Measurements from ENCODE around the gene RABGGTA.

RABGGTA gene

DNA sequence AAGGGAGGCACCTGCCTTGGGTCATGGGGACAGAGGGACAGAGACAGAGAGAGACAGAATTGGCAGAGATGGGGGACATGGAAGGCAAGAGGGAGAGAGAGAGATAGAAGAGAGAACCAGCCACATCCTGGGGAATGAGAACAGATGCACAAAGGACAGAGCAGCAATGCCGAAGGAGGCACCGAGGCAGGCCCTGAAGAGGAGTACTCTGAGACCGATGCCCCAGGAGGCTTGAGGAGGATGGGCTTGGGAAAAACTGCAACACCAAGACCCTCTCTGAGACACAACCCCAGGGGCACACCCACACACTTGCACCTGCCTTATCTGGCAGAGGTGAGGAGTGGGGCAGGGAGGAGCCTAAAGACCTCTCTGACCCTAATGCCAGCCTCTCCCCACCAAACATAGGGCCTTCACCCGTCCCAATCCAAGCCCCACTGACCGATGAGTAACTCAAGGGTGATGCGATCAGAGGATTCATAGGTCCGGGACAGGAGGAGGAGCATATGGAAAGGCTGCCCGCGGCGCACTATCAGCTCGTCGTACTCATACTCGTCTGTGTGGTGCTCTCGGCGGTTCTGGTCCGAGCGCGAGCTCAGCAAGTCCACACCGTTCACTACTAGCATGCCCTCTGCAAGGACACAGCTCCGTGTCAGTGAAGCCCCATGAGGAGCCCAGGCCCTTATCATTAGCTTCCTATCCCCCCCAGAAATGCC lies 10.0 kb downstream of the RABGGTA start:
- DNase-seq: no peak
- Histone ChIP-seq H3K9me3 (replicated peaks; ENCODE audit: insufficient read depth, low read length) (no peaks in the 10 kb centered on the region), H2AFZ (ENCODE audit: low read length) (no peak overlapping the region), H3K4me3 (ENCODE audit: low read length) (no peak overlapping the region), H3K9ac (ENCODE audit: low read length) (no peak overlapping the region), H3F3A (ENCODE audit: insufficient read depth, low read length) (no peaks in the 10 kb centered on the region), H4K20me1 (ENCODE audit: insufficient read depth, low read length) (no peaks in the 10 kb centered on the region), H3K79me2 (ENCODE audit: low read length) (no peaks in the 10 kb centered on the region), H3K4me1 (ENCODE audit: low read length) (no peaks in the 10 kb centered on the region), H3K9me2 (replicated peaks; ENCODE audit: insufficient read depth, low read length) (no peaks in the 10 kb centered on the region), H3K27me3 (replicated peaks; ENCODE audit: insufficient read depth, low read length) (no peaks in the 10 kb centered on the region), H3K4me2 (ENCODE audit: low read depth, low read length) (no peak overlapping the region), H3K27ac (ENCODE audit: low read length) (no peak overlapping the region), H3K36me3 (replicated peaks; ENCODE audit: insufficient read depth, low read length) (no peaks in the 10 kb centered on the region)
- TF ChIP-seq EZH2phosphoT487 (IDR thresholded peaks at IDR 0.05; ENCODE audit: low read length): no peak
- TF ChIP-seq EZH2 (optimal IDR thresholded peaks at IDR 0.05; ENCODE audit: low read depth, low read length): no peak
- TF ChIP-seq, protein P1, sequence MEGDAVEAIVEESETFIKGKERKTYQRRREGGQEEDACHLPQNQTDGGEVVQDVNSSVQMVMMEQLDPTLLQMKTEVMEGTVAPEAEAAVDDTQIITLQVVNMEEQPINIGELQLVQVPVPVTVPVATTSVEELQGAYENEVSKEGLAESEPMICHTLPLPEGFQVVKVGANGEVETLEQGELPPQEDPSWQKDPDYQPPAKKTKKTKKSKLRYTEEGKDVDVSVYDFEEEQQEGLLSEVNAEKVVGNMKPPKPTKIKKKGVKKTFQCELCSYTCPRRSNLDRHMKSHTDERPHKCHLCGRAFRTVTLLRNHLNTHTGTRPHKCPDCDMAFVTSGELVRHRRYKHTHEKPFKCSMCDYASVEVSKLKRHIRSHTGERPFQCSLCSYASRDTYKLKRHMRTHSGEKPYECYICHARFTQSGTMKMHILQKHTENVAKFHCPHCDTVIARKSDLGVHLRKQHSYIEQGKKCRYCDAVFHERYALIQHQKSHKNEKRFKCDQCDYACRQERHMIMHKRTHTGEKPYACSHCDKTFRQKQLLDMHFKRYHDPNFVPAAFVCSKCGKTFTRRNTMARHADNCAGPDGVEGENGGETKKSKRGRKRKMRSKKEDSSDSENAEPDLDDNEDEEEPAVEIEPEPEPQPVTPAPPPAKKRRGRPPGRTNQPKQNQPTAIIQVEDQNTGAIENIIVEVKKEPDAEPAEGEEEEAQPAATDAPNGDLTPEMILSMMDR (IDR thresholded peaks at IDR 0.05; ENCODE audit: low read length): no peak

- H2AFZ ChIP-seq (ENCODE audit: low read length): no peak overlapping the region
- no peaks in the 10 kb centered on the region for H3K9me3 ChIP-seq (replicated peaks; ENCODE audit: insufficient read depth, low read length)
- DNase-seq: no peak
- H3K27ac ChIP-seq (ENCODE audit: low read length): no peak overlapping the region
- no peaks in the 10 kb centered on the region for H3K79me2 ChIP-seq (ENCODE audit: low read length)
- no peaks in the 10 kb centered on the region for H3K36me3 ChIP-seq (replicated peaks; ENCODE audit: insufficient read depth, low read length)
- no peaks in the 10 kb centered on the region for H3K4me1 ChIP-seq (ENCODE audit: low read length)
- no peak overlapping the region for H3K4me3 ChIP-seq (ENCODE audit: low read length)
- no peaks in the 10 kb centered on the region for H3K27me3 ChIP-seq (replicated peaks; ENCODE audit: insufficient read depth, low read length)
- H4K20me1 ChIP-seq (ENCODE audit: insufficient read depth, low read length): no peaks in the 10 kb centered on the region
- no peak overlapping the region for H3K9ac ChIP-seq (ENCODE audit: low read length)
- TF ChIP-seq, protein P1 (IDR thresholded peaks at IDR 0.05; ENCODE audit: low read length): no peak
- TF ChIP-seq EZH2 (optimal IDR thresholded peaks at IDR 0.05; ENCODE audit: low read depth, low read length) (no peak), EZH2phosphoT487 (IDR thresholded peaks at IDR 0.05; ENCODE audit: low read length) (no peak)
- H3F3A ChIP-seq (ENCODE audit: insufficient read depth, low read length): no peaks in the 10 kb centered on the region
- H3K4me2 ChIP-seq (ENCODE audit: low read depth, low read length): no peak overlapping the region
- no peaks in the 10 kb centered on the region for H3K9me2 ChIP-seq (replicated peaks; ENCODE audit: insufficient read depth, low read length)
Observed at GRCh38 chr14:24260780-24261157, 10.6 kb downstream of the RABGGTA start.

- Histone ChIP-seq H3K27me3 (replicated peaks; ENCODE audit: insufficient read depth, low read length) (no peaks in the 10 kb centered on the region), H3K4me1 (ENCODE audit: low read length) (no peaks in the 10 kb centered on the region), H4K20me1 (ENCODE audit: insufficient read depth, low read length) (no peaks in the 10 kb centered on the region), H3K4me3 (ENCODE audit: low read length) (no peak overlapping the region), H2AFZ (ENCODE audit: low read length) (no peak overlapping the region), H3K36me3 (replicated peaks; ENCODE audit: insufficient read depth, low read length) (no peaks in the 10 kb centered on the region), H3K4me2 (ENCODE audit: low read depth, low read length) (no peak overlapping the region), H3K9me3 (replicated peaks; ENCODE audit: insufficient read depth, low read length) (no peaks in the 10 kb centered on the region), H3K79me2 (ENCODE audit: low read length) (no peaks in the 10 kb centered on the region), H3K9me2 (replicated peaks; ENCODE audit: insufficient read depth, low read length) (no peaks in the 10 kb centered on the region), H3K9ac (ENCODE audit: low read length) (no peak overlapping the region), H3F3A (ENCODE audit: insufficient read depth, low read length) (no peaks in the 10 kb centered on the region), H3K27ac (ENCODE audit: low read length) (no peak overlapping the region)
- DNase-seq: no peak
- TF ChIP-seq, protein P1 (IDR thresholded peaks at IDR 0.05; ENCODE audit: low read length): no peak
- TF ChIP-seq EZH2 (optimal IDR thresholded peaks at IDR 0.05; ENCODE audit: low read depth, low read length): no peak
- TF ChIP-seq EZH2phosphoT487 (IDR thresholded peaks at IDR 0.05; ENCODE audit: low read length): no peak
Observed at GRCh38 chr14:24260026-24260779, 11.2 kb downstream of the RABGGTA start.
